Activated naive CD8-positive, alpha-beta T cell treated with anti-CD3 and anti-CD28 coated beads for 36 hours (primary cell): ENCODE measurements around the gene NETO2. TPM values are rescaled to one million over a fixed set of nuclear protein-coding genes. Genes with fewer than 3 reads are reported as not detected.
A peak's percentile ranks its signal among the peaks of the same experiment; 100 is the strongest.

Experiments used
- DNase-seq: peaks from one replicate; pipeline ENCODE4 v3.0.0; 2021
- H3K27ac Mint-ChIP-seq: one replicate; pipeline ENCODE4 v1.8.0; 2022; ENCODE audit warnings: mild to moderate bottlenecking, moderate library complexity, mixed read lengths
- H3K27me3 Mint-ChIP-seq: one replicate; pipeline ENCODE4 v1.8.0; 2022; ENCODE audit warnings: mild to moderate bottlenecking, mixed read lengths
- H3K36me3 Mint-ChIP-seq: one replicate; pipeline ENCODE4 v1.8.0; 2021; ENCODE audit warnings: mild to moderate bottlenecking, mixed read lengths
- H3K4me1 Mint-ChIP-seq: one replicate; pipeline ENCODE4 v1.8.0; 2021; ENCODE audit warnings: mixed read lengths
- H3K4me3 Mint-ChIP-seq: one replicate; pipeline ENCODE4 v1.8.0; 2022; ENCODE audit warnings: mild to moderate bottlenecking, moderate library complexity, mixed read lengths
- H3K9me3 Mint-ChIP-seq: one replicate; pipeline ENCODE4 v1.8.0; 2022; ENCODE audit warnings: mixed read lengths
- total RNA-seq, 2 experiments: library from RNA; stranded (reverse); gene quantifications; one replicate each; pipeline ENCODE4 v1.2.3, GENCODE V29; 2021

The NETO2 gene
- total RNA-seq, 2 experiments from 2014 or later, result 5.0 to 6.2 TPM

- Mint-ChIP-seq H3K27ac (no peak overlapping the region), H3K36me3 (peaks cover 21% of the 10 kb centered on the region), H3K4me3 (no peak overlapping the region), H3K27me3 (peaks cover 32% of the 10 kb centered on the region), H3K9me3 (no peaks in the 10 kb centered on the region), H3K4me1 (no peaks in the 10 kb centered on the region)
- DNase-seq, result no peak
These were observed 47.4 kb downstream of the NETO2 start for GRCh38 chr16:47096297-47096696.

- H3K36me3 Mint-ChIP-seq, result no peaks in the 10 kb centered on the region
- no peak for DNase-seq
- H3K27ac Mint-ChIP-seq, result no peak overlapping the region
- peaks cover 3% of the 10 kb centered on the region for H3K27me3 Mint-ChIP-seq
- H3K9me3 Mint-ChIP-seq, result no peaks in the 10 kb centered on the region
- peaks cover 3% of the 10 kb centered on the region for H3K4me1 Mint-ChIP-seq
- H3K4me3 Mint-ChIP-seq, result no peak overlapping the region
These were observed 59.5 kb downstream of the NETO2 start for GRCh38 chr16:47084198-47084597.

- no peak overlapping the region for H3K4me3 Mint-ChIP-seq
- H3K9me3 Mint-ChIP-seq, result no peaks in the 10 kb centered on the region
- H3K4me1 Mint-ChIP-seq, result no peaks in the 10 kb centered on the region
- no peak overlapping the region for H3K27ac Mint-ChIP-seq
- no peak for DNase-seq
- H3K27me3 Mint-ChIP-seq, result no peaks in the 10 kb centered on the region
- no peaks in the 10 kb centered on the region for H3K36me3 Mint-ChIP-seq
These were observed 61.5 kb downstream of the NETO2 start for GRCh38 chr16:47082099-47082865.

- H3K36me3 Mint-ChIP-seq, result no peaks in the 10 kb centered on the region
- no peak for DNase-seq
- H3K27ac Mint-ChIP-seq, result no peak overlapping the region
- H3K4me3 Mint-ChIP-seq, result no peak overlapping the region
- H3K9me3 Mint-ChIP-seq, result no peaks in the 10 kb centered on the region
- H3K4me1 Mint-ChIP-seq, result no peaks in the 10 kb centered on the region
- no peaks in the 10 kb centered on the region for H3K27me3 Mint-ChIP-seq
These were observed 62.6 kb downstream of the NETO2 start for GRCh38 chr16:47081115-47081514.

GRCh38 chr16:47079860-47080259, 63.9 kb downstream of the NETO2 start:
- no peak for DNase-seq
- Mint-ChIP-seq H3K4me1 (no peaks in the 10 kb centered on the region), H3K36me3 (no peaks in the 10 kb centered on the region), H3K4me3 (no peak overlapping the region), H3K27ac (no peak overlapping the region), H3K9me3 (no peaks in the 10 kb centered on the region), H3K27me3 (no peaks in the 10 kb centered on the region)

- DNase-seq, result no peak
- Mint-ChIP-seq H3K27ac (peak overlapping the region; percentile 69), H3K27me3 (peaks cover 7% of the 10 kb centered on the region), H3K4me1 (peaks cover 20% of the 10 kb centered on the region), H3K36me3 (no peaks in the 10 kb centered on the region), H3K9me3 (peaks cover 8% of the 10 kb centered on the region), H3K4me3 (no peak overlapping the region)
These were observed 70.3 kb downstream of the NETO2 start for GRCh38 chr16:47073223-47074155.

GRCh38 chr16:47072158-47072557, 71.6 kb downstream of the NETO2 start:
- peaks cover 7% of the 10 kb centered on the region for H3K27me3 Mint-ChIP-seq
- no peak for DNase-seq
- H3K9me3 Mint-ChIP-seq, result peaks cover 8% of the 10 kb centered on the region
- H3K36me3 Mint-ChIP-seq, result no peaks in the 10 kb centered on the region
- peaks cover 20% of the 10 kb centered on the region for H3K4me1 Mint-ChIP-seq
- no peak overlapping the region for H3K4me3 Mint-ChIP-seq
- H3K27ac Mint-ChIP-seq, result no peak overlapping the region

- peaks cover 7% of the 10 kb centered on the region for H3K27me3 Mint-ChIP-seq
These were observed 73.7 kb downstream of the NETO2 start for GRCh38 chr16:47069841-47070584.

GRCh38 chr16:47069313-47069712, 74.4 kb downstream of the NETO2 start:
- peaks cover 8% of the 10 kb centered on the region for H3K9me3 Mint-ChIP-seq
- H3K4me1 Mint-ChIP-seq, result peaks cover 20% of the 10 kb centered on the region
- peaks cover 7% of the 10 kb centered on the region for H3K27me3 Mint-ChIP-seq
- no peak overlapping the region for H3K27ac Mint-ChIP-seq
- no peaks in the 10 kb centered on the region for H3K36me3 Mint-ChIP-seq
- H3K4me3 Mint-ChIP-seq, result no peak overlapping the region
- no peak for DNase-seq

More at GRCh38 chr16:47069841-47070584, 73.7 kb downstream of the NETO2 start:
- H3K9me3 Mint-ChIP-seq, result peaks cover 8% of the 10 kb centered on the region
- DNase-seq, result no peak
- no peak overlapping the region for H3K27ac Mint-ChIP-seq
- H3K36me3 Mint-ChIP-seq, result no peaks in the 10 kb centered on the region
- H3K4me3 Mint-ChIP-seq, result no peak overlapping the region
- peaks cover 20% of the 10 kb centered on the region for H3K4me1 Mint-ChIP-seq

- Mint-ChIP-seq H3K9me3 (peaks cover 11% of the 10 kb centered on the region), H3K4me3 (no peak overlapping the region), H3K4me1 (peaks cover 6% of the 10 kb centered on the region), H3K27ac (no peak overlapping the region), H3K36me3 (no peaks in the 10 kb centered on the region), H3K27me3 (peaks cover 6% of the 10 kb centered on the region)
- DNase-seq, result no peak
These were observed 76.5 kb downstream of the NETO2 start for GRCh38 chr16:47067203-47067602.

- no peaks in the 10 kb centered on the region for H3K27me3 Mint-ChIP-seq
- peaks cover 4% of the 10 kb centered on the region for H3K9me3 Mint-ChIP-seq
- no peaks in the 10 kb centered on the region for H3K36me3 Mint-ChIP-seq
- H3K27ac Mint-ChIP-seq, result no peak overlapping the region
- peaks cover 6% of the 10 kb centered on the region for H3K4me1 Mint-ChIP-seq
- H3K4me3 Mint-ChIP-seq, result no peak overlapping the region
- DNase-seq, result no peak
These were observed 77.7 kb downstream of the NETO2 start for GRCh38 chr16:47065766-47066688.

- H3K4me3 Mint-ChIP-seq, result no peak overlapping the region
- H3K36me3 Mint-ChIP-seq, result no peaks in the 10 kb centered on the region
- H3K27me3 Mint-ChIP-seq, result no peaks in the 10 kb centered on the region
- H3K9me3 Mint-ChIP-seq, result peaks cover 4% of the 10 kb centered on the region
- H3K27ac Mint-ChIP-seq, result no peak overlapping the region
- peaks cover 6% of the 10 kb centered on the region for H3K4me1 Mint-ChIP-seq
- no peak for DNase-seq
These were observed 79.0 kb downstream of the NETO2 start for GRCh38 chr16:47064775-47065174.

GRCh38 chr16:47063011-47063724, 80.6 kb downstream of the NETO2 start:
- Mint-ChIP-seq H3K27ac (no peak overlapping the region), H3K27me3 (no peaks in the 10 kb centered on the region), H3K9me3 (peaks cover 4% of the 10 kb centered on the region), H3K4me3 (no peak overlapping the region), H3K36me3 (no peaks in the 10 kb centered on the region), H3K4me1 (no peaks in the 10 kb centered on the region)
- no peak for DNase-seq
